Stimulated activated CD8-positive, alpha-beta memory T cell treated with anti-CD3 and anti-CD28 coated beads, Interleukin-7, amount 100 ng/mL, for 24 hours (primary cell): ENCODE data around the gene PPP1R7.
"Not testable (repeated sequence)": the region's sequence is repeated elsewhere in the genome, so short reads cannot be mapped to it uniquely, and the experiment has no call there.

ENCODE experiments used
- DNase-seq: peaks from one replicate; pipeline ENCODE4 v3.0.0-alpha.2; 2020; ENCODE audit warnings: low read depth

Gene PPP1R7

GRCh38 chr2:241193271-241193670 is 43.0 kb downstream of the PPP1R7 start:
- DNase-seq: no peak

- DNase-seq: no peak
Measured at GRCh38 chr2:241194811-241195210, 44.5 kb downstream of the PPP1R7 start.

DNA sequence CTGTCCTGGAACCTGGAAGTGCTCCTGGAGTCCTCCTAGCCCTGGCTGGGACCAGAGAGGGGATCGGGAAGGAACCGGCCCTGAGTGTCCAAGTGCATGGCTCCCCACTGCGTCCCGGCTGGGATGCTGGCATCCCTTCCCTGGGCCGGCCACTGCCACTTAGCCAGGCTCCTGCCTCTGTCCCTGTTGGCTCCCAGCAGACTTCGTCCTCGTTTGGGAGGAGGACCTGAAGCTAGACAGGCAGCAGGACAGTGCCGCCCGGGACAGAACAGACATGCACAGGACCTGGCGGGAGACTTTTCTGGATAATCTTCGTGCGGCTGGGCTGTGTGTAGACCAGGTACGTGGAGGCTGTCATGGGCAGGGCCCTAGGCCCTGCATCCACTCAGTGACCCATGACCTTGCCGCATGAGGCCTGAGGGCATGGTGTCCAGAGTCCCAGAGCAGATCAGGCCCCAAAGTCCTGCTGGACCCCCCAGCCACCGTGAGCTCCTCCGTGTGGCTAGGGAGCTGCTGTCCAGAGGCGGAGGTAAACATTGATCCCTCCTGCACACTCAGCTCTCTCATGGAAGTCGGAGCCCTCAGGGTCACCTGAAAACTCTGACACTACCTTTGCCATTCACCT is 45.4 kb downstream of the PPP1R7 start:
- DNase-seq: no peak

DNA sequence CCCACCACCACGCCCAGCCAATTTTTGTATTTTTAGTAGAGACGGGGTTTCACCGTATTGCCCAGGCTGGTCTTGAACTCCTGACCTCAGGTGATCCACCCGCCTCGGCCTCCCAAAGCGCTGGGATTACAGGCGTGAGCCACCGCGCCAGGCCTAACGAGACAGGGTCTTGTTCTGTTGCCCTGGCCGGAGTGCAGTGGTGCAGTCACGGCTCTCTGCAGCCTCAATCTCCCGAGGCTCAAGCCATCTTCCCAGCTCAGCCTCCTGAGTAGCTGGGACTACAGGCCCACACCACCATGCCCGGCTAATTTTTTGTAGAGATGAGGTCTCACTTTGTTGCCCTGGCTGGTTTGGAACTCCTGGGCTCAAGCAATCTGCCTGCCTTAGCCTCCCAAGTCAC is 47.0 kb downstream of the PPP1R7 start:
- DNase-seq: not testable (repeated sequence)

DNA sequence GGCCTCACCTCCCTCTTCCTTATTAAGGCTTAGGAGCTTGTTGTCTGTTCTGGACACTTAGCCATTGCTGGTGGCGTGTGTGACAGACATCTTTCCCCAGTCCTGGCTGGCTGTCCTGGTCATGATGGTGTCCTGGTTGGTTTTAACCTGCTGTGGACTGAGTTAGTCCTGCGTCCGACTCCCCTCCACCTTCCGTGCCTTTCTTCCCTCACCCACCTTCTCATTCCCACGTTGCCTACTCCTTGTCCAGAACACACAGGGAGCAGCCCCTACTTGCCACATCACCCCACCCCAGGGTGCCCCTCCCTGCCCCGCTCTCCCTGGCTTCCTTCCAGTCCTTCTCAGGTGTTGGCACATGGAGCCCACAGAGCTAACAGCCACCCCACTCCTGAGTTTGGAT is 47.7 kb downstream of the PPP1R7 start:
- no peak for DNase-seq

GRCh38 chr2:241198381-241199279 is 48.4 kb downstream of the PPP1R7 start:
- no peak for DNase-seq

GRCh38 chr2:241199286-241199685 is 49.0 kb downstream of the PPP1R7 start:
- no peak for DNase-seq

GRCh38 chr2:241199897-241200821 is 49.9 kb downstream of the PPP1R7 start:
- no peak for DNase-seq

DNA sequence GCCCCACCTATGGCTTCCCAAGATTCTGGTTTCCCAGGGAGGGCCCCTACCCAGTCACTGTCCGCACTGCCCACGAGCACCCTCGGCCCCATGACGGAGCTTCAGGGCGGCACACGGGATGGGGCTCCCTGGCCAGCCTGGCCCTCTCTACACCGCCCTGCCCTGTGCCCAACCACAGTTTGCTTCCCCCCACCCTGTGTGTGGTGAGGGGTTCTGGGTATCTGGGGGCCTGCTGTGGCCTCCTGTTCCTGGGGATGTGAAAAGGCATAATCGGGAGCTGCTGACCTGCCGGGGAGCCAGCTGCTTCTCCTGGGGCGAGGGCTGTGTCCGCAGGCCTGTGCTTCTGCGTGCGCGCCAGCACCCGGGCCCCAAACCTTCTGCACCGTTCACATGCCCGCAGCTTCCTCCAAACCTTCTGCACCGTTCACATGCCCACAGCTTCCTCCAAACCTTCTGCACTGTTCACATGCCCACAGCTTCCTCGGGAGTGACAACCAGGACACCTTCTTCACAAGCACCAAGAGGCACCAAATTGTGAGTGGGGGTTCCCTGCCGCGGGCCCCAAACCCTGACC is 50.6 kb downstream of the PPP1R7 start:
- DNase-seq: no peak

- DNase-seq: no peak
Measured at GRCh38 chr2:241201445-241202267, 51.4 kb downstream of the PPP1R7 start.

DNA sequence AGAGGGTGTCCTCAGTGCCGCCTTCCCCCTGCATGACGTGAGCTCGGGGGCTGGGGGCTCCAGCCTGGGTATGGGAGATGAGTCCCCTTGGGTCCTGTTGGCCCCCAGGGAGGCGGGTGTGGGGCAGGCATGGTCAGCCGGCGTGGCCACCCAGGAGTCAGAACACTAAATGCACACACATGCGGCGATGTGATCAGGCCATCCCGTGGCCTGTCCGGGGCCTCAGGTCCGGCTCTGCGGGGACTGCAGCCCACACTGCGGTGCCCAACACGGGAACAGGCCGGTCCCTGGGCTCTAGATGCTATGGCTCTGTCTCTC is 52.0 kb downstream of the PPP1R7 start:
- no peak for DNase-seq

DNA sequence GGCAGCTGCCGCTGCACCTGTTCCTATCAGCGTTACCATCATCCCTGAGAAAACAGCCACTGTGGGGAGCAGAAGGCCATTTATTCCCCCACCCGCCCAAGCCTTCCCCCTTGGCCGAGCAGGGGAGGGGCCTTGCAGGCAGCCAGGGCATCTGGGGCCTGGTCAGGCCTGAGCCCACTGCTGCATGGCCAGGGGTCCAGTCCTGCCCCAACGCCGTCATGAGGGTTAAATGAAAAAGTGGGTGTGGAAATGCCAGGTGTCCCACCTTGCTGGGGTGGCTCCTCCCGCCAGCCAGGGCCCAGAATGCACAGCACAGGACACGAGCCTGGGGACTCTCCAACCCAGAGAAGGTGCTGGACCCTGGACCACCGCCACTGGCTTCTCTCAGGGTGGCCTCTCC is 52.4 kb downstream of the PPP1R7 start:
- DNase-seq: no peak

DNA sequence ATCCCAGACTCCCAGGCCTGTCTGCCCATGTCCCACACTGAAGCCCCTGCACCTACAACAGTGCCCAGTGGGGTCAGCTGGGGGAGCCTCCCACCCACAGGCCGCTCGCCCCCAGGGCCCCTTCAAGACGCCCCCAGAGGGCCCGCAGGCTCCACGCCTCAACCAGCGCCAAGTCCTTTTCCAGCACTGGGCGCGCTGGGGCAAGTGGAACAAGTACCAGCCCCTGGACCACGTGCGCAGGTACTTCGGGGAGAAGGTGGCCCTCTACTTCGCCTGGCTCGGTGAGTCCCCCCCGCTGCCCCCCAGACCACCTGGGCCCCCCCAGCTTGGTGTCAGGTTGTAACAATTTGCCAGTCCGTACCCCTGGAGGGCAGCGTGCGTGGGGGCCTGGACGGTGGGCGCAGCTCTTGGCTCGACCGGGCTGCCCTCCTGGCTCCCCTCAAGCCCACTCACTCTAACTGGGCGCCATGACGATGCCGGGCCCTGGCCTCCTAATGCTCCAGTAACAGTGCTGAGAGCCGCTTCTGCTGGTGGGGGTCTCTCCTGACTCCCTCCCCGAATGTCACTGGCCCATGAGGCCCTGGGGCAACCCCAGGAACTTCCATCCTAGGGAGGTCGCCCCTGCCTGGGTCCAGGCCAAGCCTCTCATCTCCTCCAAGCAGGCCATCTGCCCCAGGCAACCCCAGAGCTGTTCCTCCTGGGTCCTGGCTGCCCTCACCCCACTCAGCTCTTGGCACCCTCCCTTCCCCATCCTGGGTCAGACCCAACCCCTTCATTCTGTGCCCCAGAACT is 53.1 kb downstream of the PPP1R7 start:
- DNase-seq: no peak

DNA sequence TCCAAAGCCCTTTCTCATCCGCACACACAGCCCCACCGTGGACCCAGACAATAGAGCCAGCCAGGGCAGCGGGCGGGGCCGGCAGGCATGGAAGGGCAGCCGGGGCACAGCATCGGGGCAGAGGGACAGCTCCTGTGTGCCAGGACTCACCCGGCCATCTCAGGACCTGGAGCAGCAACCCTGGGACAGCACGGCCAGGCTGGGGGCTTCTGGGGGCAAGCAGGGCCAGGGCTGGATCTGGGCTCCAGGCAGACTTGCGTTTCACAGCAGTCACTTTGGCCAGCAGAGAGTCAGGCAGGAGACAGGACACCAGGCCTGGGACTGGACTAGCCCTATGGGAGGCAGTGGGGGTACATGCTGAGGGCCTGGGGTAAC is 53.7 kb downstream of the PPP1R7 start:
- DNase-seq: no peak

DNA sequence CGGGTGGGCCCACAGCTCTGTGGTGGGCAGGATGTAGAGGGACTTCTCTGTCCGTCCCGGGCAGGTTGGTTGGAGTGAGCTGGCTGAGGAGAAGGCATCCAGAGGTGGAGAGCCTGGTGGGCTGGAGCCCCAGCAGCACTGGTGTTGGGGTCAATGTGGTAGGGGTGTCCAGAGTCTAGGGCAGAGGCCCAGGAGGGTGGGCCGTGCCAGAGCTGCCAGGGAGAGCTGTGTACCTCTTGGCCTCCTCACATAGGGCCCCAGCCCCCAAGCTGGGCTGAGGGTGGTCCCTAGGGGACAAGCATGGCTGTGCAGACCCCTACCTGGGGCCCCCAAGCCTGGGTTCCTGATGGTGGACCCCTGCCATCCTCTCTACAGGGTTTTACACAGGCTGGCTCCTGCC is 54.2 kb downstream of the PPP1R7 start:
- no peak for DNase-seq

DNA sequence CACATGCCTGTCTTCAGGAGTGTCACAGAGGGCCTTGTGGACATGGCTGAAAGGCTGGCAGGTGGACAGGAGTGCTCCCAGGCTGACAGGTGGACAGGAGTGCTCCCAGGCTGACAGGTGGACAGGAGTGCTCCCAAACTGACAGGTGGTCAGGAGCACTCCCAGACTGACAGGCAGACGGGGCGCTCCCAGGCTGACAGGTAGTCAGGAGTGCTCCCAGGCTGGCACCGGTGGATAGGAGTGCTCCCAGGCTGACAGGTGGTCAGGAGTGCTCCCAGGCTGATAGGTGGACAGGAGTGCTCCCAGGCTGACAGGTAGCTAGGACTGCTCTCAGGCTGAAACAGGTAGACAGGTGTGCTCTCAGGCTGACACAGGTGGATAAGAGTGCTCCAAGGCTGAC is 54.8 kb downstream of the PPP1R7 start:
- no peak for DNase-seq

GRCh38 chr2:241207151-241207550 is 56.9 kb downstream of the PPP1R7 start:
- DNase-seq: no peak

DNA sequence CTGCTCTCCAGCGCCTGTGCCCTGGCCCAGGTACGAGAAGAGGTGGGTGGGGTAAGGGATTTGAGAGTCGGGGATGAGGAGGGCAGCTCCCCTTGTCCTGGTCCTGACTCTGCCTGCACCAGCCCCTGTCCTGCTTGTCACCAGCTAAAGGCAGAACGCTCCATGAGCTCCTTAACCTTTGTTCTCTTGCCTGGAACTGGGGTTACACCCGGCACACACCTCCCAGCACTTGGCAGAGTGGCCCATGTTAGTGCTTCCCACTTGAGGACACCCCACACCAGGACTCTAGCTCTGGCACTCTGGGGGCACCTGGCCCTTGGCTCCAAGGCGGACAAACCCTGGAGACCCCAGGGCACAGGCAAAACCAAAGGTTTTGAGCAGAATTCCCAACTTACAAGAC is 57.4 kb downstream of the PPP1R7 start:
- no peak for DNase-seq

DNA sequence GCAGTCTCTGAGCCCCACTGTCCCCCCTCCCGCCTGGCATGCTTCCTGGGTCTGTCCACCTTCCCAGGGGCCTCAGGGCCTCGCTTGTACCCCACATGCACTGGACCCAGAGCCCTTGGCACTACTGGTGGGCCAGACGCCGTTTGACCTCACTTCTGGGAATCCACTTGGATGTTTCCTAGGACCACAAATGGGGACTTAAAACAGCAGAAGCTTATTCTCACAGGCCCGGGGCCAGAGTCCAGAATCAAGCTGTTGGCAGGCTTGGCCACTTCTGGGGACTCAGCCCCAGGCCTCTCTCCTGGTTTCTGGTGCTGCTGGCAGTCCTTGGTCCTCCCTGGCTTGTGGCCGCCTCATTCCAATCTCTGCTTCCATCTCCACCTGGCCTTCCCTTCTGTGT is 57.8 kb downstream of the PPP1R7 start:
- DNase-seq: no peak

GRCh38 chr2:241209271-241209670 is 59.0 kb downstream of the PPP1R7 start:
- no peak for DNase-seq

DNA sequence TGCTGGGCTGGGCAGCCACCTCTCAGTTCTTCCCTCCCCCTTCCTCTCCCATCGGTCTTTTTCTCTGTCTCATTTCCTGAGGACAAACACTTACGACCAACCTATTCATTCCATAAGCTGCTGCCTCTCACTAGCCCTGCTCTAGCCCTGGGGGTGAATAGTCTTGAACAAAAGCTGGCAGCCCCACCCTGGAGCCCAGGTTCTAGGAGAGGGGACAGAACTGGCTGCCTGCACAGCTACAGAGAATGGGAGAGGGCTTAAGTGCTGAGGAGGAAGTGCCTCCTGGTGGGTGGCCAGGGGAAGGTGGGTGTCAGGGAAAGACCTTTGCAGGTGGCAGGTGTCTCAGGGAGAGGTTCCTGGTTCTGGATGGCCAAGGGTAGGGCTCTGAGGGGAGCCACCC is 61.0 kb downstream of the PPP1R7 start:
- DNase-seq: no peak
